HG02678 (cell line): ENCODE data around the gene AFF1.
"Not testable (repeated sequence)": the region's sequence is repeated elsewhere in the genome, so short reads cannot be mapped to it uniquely, and the experiment has no call there.

ENCODE experiments used
- ATAC-seq: cut with Tn5 transposase; IDR thresholded peaks from one replicate; pipeline ENCODE4 v1.9.1; 2021; ENCODE audit warnings: mild to moderate bottlenecking, moderate library complexity; ENCODE audit not compliant: unreplicated experiment

The AFF1 gene

DNA sequence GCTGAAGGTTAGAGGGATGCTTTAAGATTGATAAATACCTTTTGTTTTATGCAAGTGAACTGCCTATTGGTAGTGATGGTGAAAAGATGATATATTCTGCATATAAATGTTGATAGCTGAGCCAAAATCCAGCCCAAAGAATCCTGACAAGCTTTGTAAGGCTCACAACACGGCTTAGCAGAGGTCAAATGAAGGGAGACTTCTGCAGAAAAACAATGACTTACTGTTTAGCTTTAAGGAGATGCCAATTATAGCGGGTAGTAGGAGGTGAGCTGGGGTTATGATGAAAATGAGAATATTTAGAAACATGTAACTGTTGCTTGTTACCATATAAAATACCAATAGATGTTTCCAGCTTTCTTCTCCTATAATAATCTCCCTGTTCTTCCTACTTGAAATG lies 97.1 kb downstream of the AFF1 start:
- no peak for ATAC-seq

DNA sequence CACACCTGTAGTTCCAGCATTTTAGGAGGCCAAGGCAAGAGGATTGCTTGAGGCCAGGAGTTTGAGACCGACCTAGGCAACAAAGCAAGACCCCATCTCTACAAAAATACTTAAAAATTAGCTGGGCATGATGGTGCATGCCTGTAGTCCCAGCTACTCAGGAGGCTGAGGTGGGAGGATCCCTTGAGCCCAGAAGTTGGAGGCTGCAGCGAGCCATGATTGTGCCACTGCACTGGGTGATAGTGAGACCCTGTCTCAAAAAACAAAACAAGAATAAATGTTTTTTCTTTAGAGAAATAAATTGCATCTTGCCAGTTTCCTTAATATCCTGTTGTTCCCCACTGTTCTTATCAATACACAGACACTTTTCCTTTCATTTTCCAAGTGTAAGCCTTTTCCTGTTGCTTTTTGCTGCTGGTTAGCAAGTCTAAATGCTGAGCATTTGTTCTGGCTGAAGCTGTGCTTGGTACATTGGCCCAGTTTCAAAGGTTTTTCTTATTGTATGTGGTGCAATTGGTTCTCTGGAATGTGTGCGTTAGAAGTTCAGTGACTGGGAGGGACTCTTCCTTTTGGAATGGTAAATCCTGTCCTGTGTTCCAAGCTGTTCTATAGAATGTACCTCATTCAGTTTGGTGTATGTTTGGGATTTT lies 98.2 kb downstream of the AFF1 start:
- no peak for ATAC-seq

GRCh38 chr4:87033902-87034301 lies 99.1 kb downstream of the AFF1 start:
- ATAC-seq, result no peak

- ATAC-seq, result no peak
These were observed 99.7 kb downstream of the AFF1 start for GRCh38 chr4:87034527-87034926.

- ATAC-seq, result no peak
These were observed 101.2 kb downstream of the AFF1 start for GRCh38 chr4:87035881-87036509.

DNA sequence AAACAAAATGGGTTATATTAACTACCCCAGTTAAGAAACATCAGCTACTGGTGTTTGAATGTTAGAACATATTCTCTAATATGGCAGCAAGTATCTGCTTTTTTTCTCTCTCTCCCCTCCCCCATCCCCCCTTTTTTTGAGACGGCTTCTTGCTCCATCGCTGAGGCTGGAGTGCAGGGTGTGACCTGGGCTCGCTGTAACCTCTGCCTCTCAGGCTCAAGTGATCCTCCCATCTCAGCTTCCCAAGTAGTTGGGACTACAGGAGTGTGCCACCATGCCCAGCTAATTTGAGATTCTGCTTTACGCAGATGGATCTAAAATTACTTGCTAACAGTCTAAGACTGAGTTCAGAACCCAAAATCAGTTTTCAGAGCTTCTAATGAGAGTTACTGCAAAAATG lies 101.9 kb downstream of the AFF1 start:
- ATAC-seq, result no peak

- ATAC-seq, result not testable (repeated sequence)
These were observed 102.4 kb downstream of the AFF1 start for GRCh38 chr4:87037171-87037570.

DNA sequence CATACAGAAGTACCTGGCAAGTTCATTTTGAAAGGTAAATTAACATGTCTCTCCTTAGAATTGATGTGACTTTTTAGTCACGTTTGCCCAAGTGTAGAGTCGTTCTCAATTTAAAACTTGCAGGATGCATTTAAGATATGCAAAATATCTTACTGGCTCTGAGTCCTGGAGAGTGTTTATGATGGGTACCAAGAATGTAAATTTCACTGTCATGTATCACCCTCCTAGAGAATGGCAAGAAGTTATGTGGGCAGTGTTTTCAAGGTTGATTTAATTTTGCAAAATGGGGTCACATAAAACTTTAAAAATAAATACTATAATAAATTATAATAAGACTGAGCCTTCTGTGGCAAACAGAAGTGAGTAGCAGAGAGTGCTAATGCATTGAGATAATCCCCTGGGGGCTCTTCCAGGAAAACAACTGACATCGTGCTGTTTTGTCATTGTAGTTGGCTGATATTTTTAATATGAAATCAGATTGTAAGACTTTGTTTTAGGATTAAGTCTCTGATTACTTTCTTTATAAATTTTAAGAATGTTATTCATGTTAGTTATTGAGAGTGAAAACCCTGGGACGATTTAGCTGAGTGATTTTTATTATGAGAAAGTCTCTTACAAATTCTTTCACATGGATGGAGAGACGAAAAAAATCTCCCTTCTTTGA lies 103.0 kb downstream of the AFF1 start:
- ATAC-seq, result no peak

- peak; percentile 47 for ATAC-seq
These were observed 104.2 kb downstream of the AFF1 start for GRCh38 chr4:87038837-87039615.

- no peak for ATAC-seq
These were observed 106.3 kb downstream of the AFF1 start for GRCh38 chr4:87041141-87041540.

DNA sequence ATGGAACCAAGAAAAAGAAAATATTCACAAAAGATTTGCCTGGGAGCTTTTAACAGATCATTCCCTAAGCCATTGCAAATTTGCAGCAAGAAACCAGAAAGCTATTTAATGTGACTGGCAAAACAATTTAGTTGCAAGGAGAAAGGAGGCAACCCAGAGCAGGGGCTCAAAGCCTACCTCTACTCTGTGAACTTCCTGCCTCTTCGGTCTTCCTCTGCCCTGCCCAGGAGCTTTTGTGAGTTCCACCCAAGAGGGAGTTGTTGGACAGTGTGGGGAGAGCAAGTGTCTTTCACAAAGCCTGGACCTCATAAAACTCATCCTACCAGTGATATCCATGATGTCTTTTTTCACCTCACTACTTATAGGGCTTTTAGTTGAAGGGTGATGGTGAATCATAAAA lies 107.4 kb downstream of the AFF1 start:
- ATAC-seq, result no peak

- peak; percentile 47 for ATAC-seq
These were observed 108.4 kb downstream of the AFF1 start for GRCh38 chr4:87042986-87043820.

- ATAC-seq, result no peak
These were observed 109.9 kb downstream of the AFF1 start for GRCh38 chr4:87044511-87045233.

DNA sequence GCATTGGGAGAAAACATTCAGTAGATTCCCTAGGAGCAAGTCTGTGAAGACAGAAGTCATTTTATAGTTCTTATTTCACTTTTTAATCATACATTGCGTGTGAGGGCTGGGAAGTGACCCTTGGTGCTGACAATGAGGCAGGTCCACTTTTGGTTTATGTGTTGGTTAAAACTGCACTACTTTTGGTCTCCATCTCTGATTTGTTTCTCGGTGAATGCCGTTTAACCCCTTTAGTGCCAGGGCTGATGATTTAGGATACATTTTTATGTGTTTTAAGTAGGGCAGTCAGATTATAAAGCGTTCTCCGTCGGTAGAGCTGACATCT lies 110.4 kb downstream of the AFF1 start:
- no peak for ATAC-seq

DNA sequence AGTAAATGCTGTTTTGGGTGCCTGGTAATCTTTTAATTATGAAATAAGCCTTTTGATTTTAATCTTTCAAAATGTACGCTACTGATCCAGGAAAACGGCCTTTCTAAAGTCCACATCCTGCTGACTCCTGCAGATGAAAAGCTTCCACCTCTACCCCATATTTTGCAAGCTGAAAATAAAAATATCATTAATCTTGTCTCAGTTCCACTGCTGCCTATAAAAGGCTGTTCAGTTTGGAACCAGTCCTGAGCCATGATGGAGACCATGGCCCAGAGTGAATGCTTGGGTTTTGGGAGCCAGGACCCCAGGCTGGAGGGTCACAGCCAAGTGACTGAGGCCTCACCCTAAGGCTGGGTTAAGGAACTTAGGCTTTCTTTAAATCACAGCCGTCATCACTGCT lies 110.8 kb downstream of the AFF1 start:
- no peak for ATAC-seq

GRCh38 chr4:87046121-87046551 lies 111.3 kb downstream of the AFF1 start:
- no peak for ATAC-seq

GRCh38 chr4:87047281-87047798 lies 112.5 kb downstream of the AFF1 start:
- ATAC-seq, result no peak

- no peak for ATAC-seq
These were observed 114.7 kb downstream of the AFF1 start for GRCh38 chr4:87049508-87049907.

DNA sequence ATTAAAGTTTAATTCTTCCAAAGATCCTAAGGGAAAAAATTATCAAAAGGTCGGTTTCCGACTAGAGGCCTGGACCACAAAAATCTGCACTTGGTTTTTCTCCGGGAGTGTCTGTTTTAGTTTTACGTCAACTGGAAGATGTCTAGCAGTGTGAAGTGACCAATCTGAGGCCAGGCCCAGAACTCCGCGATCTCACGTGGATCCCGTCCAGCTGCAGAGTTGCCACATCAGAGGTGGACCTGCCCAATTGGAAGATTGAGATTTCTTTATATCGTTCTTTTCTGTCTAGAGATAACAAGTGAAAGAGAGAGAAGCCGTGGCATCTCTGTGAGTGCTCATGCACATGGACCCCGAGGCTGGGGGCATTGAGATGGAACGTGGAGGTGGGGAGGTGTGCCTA lies 115.8 kb downstream of the AFF1 start:
- no peak for ATAC-seq
